Ectodermal cell (in vitro differentiated cells): ENCODE data around the gene TBXAS1.

Experiments
- H3K27ac ChIP-seq: 2 replicates; pipeline ENCODE4 v1.7.0; 2013; ENCODE audit warnings: mild to moderate bottlenecking, low read depth, low read length; ENCODE audit not compliant: insufficient read depth, poor library complexity, severe bottlenecking
- H3K27me3 ChIP-seq: 2 replicates; pipeline ENCODE4 v1.7.0; 2013; ENCODE audit warnings: mild to moderate bottlenecking, low read length; ENCODE audit not compliant: insufficient read depth, control insufficient read depth, poor library complexity, severe bottlenecking
- H3K36me3 ChIP-seq: one replicate; pipeline ENCODE4 v1.7.0; 2013; ENCODE audit warnings: low read length; ENCODE audit not compliant: control insufficient read depth, insufficient read depth
- H3K4me1 ChIP-seq: one replicate; pipeline ENCODE4 v1.7.0; 2013; ENCODE audit warnings: low read length; ENCODE audit not compliant: control insufficient read depth, insufficient read depth
- H3K4me3 ChIP-seq: 2 replicates; pipeline ENCODE4 v1.7.0; 2013; ENCODE audit warnings: low read depth, low read length, control low read depth; ENCODE audit not compliant: insufficient read depth
- H3K9me3 ChIP-seq: 2 replicates; pipeline ENCODE4 v1.7.0; 2013; ENCODE audit warnings: mild to moderate bottlenecking, low read length, moderate library complexity; ENCODE audit not compliant: control insufficient read depth
- WGBS, 2 experiments: methylation state at CpG; one replicate each; pipeline ENCODE4 v1.1.7; 2013; ENCODE audit warnings: missing lambda C conversion rate in 2 of 2; 5-methylcytosine and 5-hydroxymethylcytosine counted together

Gene TBXAS1

GRCh38 chr7:140017543-140017942, 188.5 kb downstream of the TBXAS1 start:
- H3K27ac ChIP-seq, result no peak overlapping the region
- no peak overlapping the region for H3K4me3 ChIP-seq
- 85 to 89% methylated on average over 14 to 15 of the region's 15 CpGs for WGBS, 2 experiments
- H3K27me3 ChIP-seq, result no peaks in the 10 kb centered on the region
- no peaks in the 10 kb centered on the region for H3K4me1 ChIP-seq
- H3K9me3 ChIP-seq, result no peaks in the 10 kb centered on the region
- no peaks in the 10 kb centered on the region for H3K36me3 ChIP-seq

GRCh38 chr7:140018125-140019043, 189.3 kb downstream of the TBXAS1 start:
- Histone ChIP-seq H3K9me3 (no peaks in the 10 kb centered on the region), H3K36me3 (no peaks in the 10 kb centered on the region), H3K4me3 (no peak overlapping the region), H3K4me1 (no peaks in the 10 kb centered on the region), H3K27ac (no peak overlapping the region), H3K27me3 (no peaks in the 10 kb centered on the region)
- WGBS, 2 experiments, result 90% methylated on average over 9 of the region's 9 CpGs

- Histone ChIP-seq H3K4me3 (no peak overlapping the region), H3K9me3 (no peaks in the 10 kb centered on the region), H3K4me1 (no peaks in the 10 kb centered on the region), H3K36me3 (no peaks in the 10 kb centered on the region), H3K27me3 (no peaks in the 10 kb centered on the region), H3K27ac (no peak overlapping the region)
- WGBS, 2 experiments, result 82 to 89% methylated on average over 11 of the region's 11 CpGs
Observed at GRCh38 chr7:140019172-140019571, 190.1 kb downstream of the TBXAS1 start.

- Histone ChIP-seq H3K9me3 (no peaks in the 10 kb centered on the region), H3K27me3 (no peaks in the 10 kb centered on the region), H3K27ac (no peak overlapping the region), H3K4me1 (no peaks in the 10 kb centered on the region), H3K36me3 (no peaks in the 10 kb centered on the region), H3K4me3 (no peak overlapping the region)
- 86 to 89% methylated on average over 3 of the region's 3 CpGs for WGBS, 2 experiments
Observed at GRCh38 chr7:140019606-140020005, 190.5 kb downstream of the TBXAS1 start.

- no peak overlapping the region for H3K4me3 ChIP-seq
- H3K27ac ChIP-seq, result no peak overlapping the region
- H3K27me3 ChIP-seq, result no peaks in the 10 kb centered on the region
- H3K4me1 ChIP-seq, result no peaks in the 10 kb centered on the region
- WGBS, 2 experiments, result 92 to 94% methylated on average over 8 of the region's 8 CpGs
- no peaks in the 10 kb centered on the region for H3K9me3 ChIP-seq
- H3K36me3 ChIP-seq, result no peaks in the 10 kb centered on the region
Observed at GRCh38 chr7:140021603-140022002, 192.5 kb downstream of the TBXAS1 start.

- Histone ChIP-seq H3K36me3 (no peaks in the 10 kb centered on the region), H3K9me3 (no peaks in the 10 kb centered on the region), H3K4me1 (no peaks in the 10 kb centered on the region), H3K27me3 (no peaks in the 10 kb centered on the region), H3K4me3 (no peak overlapping the region), H3K27ac (no peak overlapping the region)
- 90 to 96% methylated on average over 7 of the region's 7 CpGs for WGBS, 2 experiments
Observed at GRCh38 chr7:140022582-140023211, 193.6 kb downstream of the TBXAS1 start.

- H3K27ac ChIP-seq, result no peak overlapping the region
- WGBS, 2 experiments, result 94 to 95% methylated on average over 6 of the region's 6 CpGs
- no peaks in the 10 kb centered on the region for H3K9me3 ChIP-seq
- no peaks in the 10 kb centered on the region for H3K4me1 ChIP-seq
- no peaks in the 10 kb centered on the region for H3K36me3 ChIP-seq
- H3K27me3 ChIP-seq, result no peaks in the 10 kb centered on the region
- no peak overlapping the region for H3K4me3 ChIP-seq
Observed at GRCh38 chr7:140023728-140024127, 194.7 kb downstream of the TBXAS1 start.

GRCh38 chr7:140024585-140024984, 195.5 kb downstream of the TBXAS1 start:
- Histone ChIP-seq H3K9me3 (no peaks in the 10 kb centered on the region), H3K27ac (no peak overlapping the region), H3K27me3 (no peaks in the 10 kb centered on the region), H3K4me3 (no peak overlapping the region), H3K4me1 (no peaks in the 10 kb centered on the region), H3K36me3 (no peaks in the 10 kb centered on the region)
- WGBS, 2 experiments, result 96% methylated on average over 18 of the region's 18 CpGs

- no peaks in the 10 kb centered on the region for H3K36me3 ChIP-seq
- no peak overlapping the region for H3K4me3 ChIP-seq
- H3K27me3 ChIP-seq, result no peaks in the 10 kb centered on the region
- H3K4me1 ChIP-seq, result no peaks in the 10 kb centered on the region
- no peak overlapping the region for H3K27ac ChIP-seq
- H3K9me3 ChIP-seq, result no peaks in the 10 kb centered on the region
- 94 to 96% methylated on average over 4 of the region's 4 CpGs for WGBS, 2 experiments
Observed at GRCh38 chr7:140025241-140025640, 196.2 kb downstream of the TBXAS1 start.

- H3K4me1 ChIP-seq, result no peaks in the 10 kb centered on the region
- H3K9me3 ChIP-seq, result no peaks in the 10 kb centered on the region
- 92 to 96% methylated on average over 12 of the region's 12 CpGs for WGBS, 2 experiments
- H3K27me3 ChIP-seq, result no peaks in the 10 kb centered on the region
- H3K4me3 ChIP-seq, result no peak overlapping the region
- H3K27ac ChIP-seq, result no peak overlapping the region
- H3K36me3 ChIP-seq, result no peaks in the 10 kb centered on the region
Observed at GRCh38 chr7:140025814-140026433, 196.9 kb downstream of the TBXAS1 start.
